Glutamatergic neuron (in vitro differentiated cells): Measurements from ENCODE around the gene EPHA2. TPM values are rescaled to one million over a fixed set of nuclear protein-coding genes. Genes with fewer than 3 reads are reported as not detected.

ENCODE experiments used
- DNase-seq: peaks from one replicate; pipeline ENCODE4 v3.0.0; 2022
- H3K27ac Mint-ChIP-seq: one replicate; pipeline ENCODE4 v1.8.0; 2020; ENCODE audit warnings: mild to moderate bottlenecking, mixed read lengths, inconsistent platforms; ENCODE audit not compliant: unreplicated experiment
- H3K27me3 Mint-ChIP-seq: one replicate; pipeline ENCODE4 v1.8.0; 2020; ENCODE audit warnings: mild to moderate bottlenecking, moderate library complexity, mixed read lengths, inconsistent platforms; ENCODE audit not compliant: unreplicated experiment
- H3K36me3 Mint-ChIP-seq: one replicate; pipeline ENCODE4 v1.8.0; 2020; ENCODE audit warnings: mild to moderate bottlenecking, mixed read lengths, inconsistent platforms; ENCODE audit not compliant: unreplicated experiment
- H3K4me1 Mint-ChIP-seq: one replicate; pipeline ENCODE4 v1.8.0; 2020; ENCODE audit warnings: mild to moderate bottlenecking, low read depth, mixed read lengths, inconsistent platforms; ENCODE audit not compliant: unreplicated experiment
- H3K4me3 Mint-ChIP-seq: one replicate; pipeline ENCODE4 v1.8.0; 2020; ENCODE audit warnings: mild to moderate bottlenecking, mixed read lengths, inconsistent platforms; ENCODE audit not compliant: unreplicated experiment
- H3K9me3 Mint-ChIP-seq: one replicate; pipeline ENCODE4 v1.8.0; 2020; ENCODE audit warnings: mild to moderate bottlenecking, moderate library complexity, mixed read lengths, inconsistent platforms; ENCODE audit not compliant: unreplicated experiment
- total RNA-seq: library from RNA; stranded (reverse); fragmentation: NEBNext Ultra II Directional; extraction: Animal tissue kit (Norgen Biotek cat#: 25700); gene quantifications from one replicate; pipeline ENCODE4 v1.2.1, GENCODE V29; 2021; ENCODE audit not compliant: unreplicated experiment
- TF ChIP-seq, protein P1 (sequence below): fragments of 200-600 bp; sonication (generic); IDR thresholded peaks from one replicate; pipeline ENCODE4 v1.5.0; 2021; ENCODE audit not compliant: partially characterized antibody, unreplicated experiment

Gene EPHA2
- total RNA-seq, 1 donor from 2014 or later, result 0.29 TPM

DNA sequence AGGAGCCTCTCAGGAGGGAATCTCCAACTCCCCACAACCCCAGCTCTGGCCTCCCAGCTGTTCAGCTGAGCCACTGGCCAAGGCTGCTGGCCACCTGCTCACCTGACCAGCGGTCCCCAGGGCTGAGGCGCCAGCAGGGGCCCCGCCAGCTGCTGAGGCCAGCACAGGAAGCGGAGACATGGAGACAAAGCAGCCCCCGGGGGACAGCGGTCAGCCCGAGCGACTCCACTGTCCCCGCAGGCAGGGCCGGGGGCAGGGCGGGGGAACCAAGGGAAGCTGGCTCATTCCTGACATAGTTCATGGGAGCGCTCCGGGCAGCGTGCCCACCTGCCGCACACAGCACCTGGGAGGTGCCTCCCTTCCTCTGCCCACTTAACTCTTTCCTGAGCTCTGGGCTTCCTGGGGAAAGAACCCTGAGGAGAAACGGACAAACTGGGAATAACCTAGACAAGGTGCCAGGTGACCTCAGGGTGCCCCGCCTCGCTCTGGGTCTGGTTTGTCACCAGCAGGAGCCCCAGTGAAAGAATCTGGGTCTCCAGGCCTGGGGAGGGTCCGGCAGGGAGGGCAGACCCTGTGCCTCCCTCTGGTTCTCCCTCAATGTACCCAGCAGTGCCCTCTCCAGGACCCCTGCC lies 10.7 kb downstream of the EPHA2 start:
- no peaks in the 10 kb centered on the region for H3K36me3 Mint-ChIP-seq
- TF ChIP-seq, protein P1, sequence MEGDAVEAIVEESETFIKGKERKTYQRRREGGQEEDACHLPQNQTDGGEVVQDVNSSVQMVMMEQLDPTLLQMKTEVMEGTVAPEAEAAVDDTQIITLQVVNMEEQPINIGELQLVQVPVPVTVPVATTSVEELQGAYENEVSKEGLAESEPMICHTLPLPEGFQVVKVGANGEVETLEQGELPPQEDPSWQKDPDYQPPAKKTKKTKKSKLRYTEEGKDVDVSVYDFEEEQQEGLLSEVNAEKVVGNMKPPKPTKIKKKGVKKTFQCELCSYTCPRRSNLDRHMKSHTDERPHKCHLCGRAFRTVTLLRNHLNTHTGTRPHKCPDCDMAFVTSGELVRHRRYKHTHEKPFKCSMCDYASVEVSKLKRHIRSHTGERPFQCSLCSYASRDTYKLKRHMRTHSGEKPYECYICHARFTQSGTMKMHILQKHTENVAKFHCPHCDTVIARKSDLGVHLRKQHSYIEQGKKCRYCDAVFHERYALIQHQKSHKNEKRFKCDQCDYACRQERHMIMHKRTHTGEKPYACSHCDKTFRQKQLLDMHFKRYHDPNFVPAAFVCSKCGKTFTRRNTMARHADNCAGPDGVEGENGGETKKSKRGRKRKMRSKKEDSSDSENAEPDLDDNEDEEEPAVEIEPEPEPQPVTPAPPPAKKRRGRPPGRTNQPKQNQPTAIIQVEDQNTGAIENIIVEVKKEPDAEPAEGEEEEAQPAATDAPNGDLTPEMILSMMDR, result no peak
- no peak overlapping the region for H3K27ac Mint-ChIP-seq
- peaks cover 3% of the 10 kb centered on the region for H3K9me3 Mint-ChIP-seq
- H3K4me1 Mint-ChIP-seq, result peaks cover 3% of the 10 kb centered on the region
- peaks cover 5% of the 10 kb centered on the region for H3K27me3 Mint-ChIP-seq
- no peak overlapping the region for H3K4me3 Mint-ChIP-seq
- DNase-seq, result peak; percentile 72

DNA sequence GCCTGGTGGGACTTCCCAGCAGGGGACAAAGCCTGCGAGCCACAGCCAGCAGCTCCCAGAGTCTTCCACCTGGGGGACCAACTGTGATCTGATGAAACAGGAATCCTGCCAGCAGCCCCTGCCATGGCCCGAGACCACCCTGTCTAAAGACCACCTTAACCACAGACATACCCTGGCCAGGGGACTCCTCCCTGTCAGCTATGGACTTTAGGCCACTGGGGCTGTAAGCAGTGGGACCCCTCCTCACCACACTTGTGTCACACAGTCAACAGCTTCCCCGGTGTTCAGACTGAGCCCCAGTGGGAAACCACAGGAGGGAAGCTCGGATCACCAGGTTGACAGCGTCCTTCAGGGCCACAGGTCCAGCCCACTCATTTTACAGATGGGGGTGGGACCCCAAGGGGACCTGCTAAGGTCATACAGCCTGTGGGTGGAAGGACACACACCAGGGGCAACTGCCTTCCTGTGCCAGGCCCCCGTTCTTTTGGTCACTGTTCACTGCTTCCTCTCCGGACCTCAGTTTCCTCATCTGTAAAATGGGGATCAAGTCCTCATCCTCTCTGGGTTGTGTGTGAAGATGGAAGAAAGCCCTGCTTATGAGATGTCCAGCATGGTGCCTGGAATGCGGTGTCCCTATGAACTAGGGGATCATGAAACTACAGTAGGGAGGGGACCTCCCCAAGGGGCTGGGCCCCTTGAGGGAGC lies 11.4 kb downstream of the EPHA2 start:
- peaks cover 6% of the 10 kb centered on the region for H3K27me3 Mint-ChIP-seq
- H3K27ac Mint-ChIP-seq, result no peak overlapping the region
- H3K4me1 Mint-ChIP-seq, result peaks cover 3% of the 10 kb centered on the region
- H3K36me3 Mint-ChIP-seq, result no peaks in the 10 kb centered on the region
- DNase-seq, result no peak
- peaks cover 3% of the 10 kb centered on the region for H3K9me3 Mint-ChIP-seq
- TF ChIP-seq, protein P1, result no peak
- no peak overlapping the region for H3K4me3 Mint-ChIP-seq

DNA sequence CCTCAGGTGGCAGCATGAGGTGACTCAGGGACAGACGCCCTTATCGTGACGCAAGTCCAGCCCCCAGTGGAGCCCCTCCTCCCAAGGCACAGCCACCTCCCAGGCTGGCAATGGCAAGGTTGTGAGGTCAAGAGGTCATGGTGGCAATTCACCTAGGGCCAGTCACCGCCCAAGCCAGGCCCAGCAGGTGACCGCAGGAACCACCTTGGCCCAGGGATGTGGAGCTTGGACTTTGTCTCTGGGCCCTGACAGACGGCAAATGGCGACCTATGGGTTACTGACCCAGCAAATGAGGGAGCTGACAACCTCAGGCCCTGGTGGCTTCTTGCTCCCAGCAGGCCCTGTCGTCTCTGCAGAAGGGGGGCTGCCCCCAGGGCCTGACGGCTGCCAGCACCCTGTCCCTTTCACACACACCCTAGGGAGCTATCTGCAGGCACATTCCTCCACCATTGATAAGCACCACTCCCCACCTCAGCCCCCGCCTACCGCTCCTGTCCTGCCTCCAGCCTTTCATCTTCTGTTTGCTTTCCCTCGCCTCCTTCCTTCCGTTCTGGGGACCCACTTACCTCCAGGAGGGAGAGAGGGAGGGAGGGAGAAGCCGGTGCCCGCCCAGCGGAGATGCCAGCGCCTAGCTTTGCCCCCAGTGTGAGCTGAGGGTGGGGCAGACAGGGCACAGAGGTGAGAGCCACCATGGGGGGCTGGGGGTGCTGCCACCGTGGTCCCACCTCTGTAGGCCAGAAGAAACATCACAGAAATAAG lies 12.1 kb downstream of the EPHA2 start:
- peaks cover 3% of the 10 kb centered on the region for H3K9me3 Mint-ChIP-seq
- DNase-seq, result no peak
- TF ChIP-seq, protein P1, result no peak
- peaks cover 3% of the 10 kb centered on the region for H3K4me1 Mint-ChIP-seq
- H3K4me3 Mint-ChIP-seq, result no peak overlapping the region
- no peaks in the 10 kb centered on the region for H3K36me3 Mint-ChIP-seq
- no peak overlapping the region for H3K27ac Mint-ChIP-seq
- peaks cover 7% of the 10 kb centered on the region for H3K27me3 Mint-ChIP-seq

DNA sequence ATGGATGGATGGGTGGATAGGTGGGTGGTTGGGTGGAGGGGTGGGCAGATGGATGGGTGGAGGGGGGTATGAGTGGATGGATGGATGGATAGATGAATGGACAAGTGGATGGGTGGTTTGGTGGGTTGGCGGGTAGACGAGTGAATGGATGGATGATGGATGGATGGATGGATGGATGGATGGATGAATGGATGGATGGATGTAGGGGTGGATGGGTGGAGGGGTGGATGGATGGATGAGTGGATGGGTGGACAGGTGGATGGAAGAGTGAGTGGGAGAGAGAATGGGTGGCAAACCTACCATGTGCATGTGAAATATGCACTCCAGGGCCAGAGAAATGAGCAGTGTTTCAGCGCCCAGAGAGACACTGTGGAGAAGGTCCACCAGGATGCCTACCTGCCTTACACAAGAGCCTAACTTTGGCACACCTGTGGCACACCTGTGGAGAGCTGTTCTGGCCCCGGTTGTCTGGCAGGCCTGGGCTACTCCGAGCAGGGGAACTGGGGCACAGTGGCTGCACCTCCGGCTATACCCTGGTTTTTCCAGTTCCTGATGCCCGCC lies 12.8 kb downstream of the EPHA2 start:
- peaks cover 3% of the 10 kb centered on the region for H3K4me1 Mint-ChIP-seq
- DNase-seq, result no peak
- no peak overlapping the region for H3K4me3 Mint-ChIP-seq
- peaks cover 12% of the 10 kb centered on the region for H3K27me3 Mint-ChIP-seq
- no peaks in the 10 kb centered on the region for H3K36me3 Mint-ChIP-seq
- peaks cover 3% of the 10 kb centered on the region for H3K9me3 Mint-ChIP-seq
- TF ChIP-seq, protein P1, result no peak
- no peak overlapping the region for H3K27ac Mint-ChIP-seq
